Mesenchymal stem cell (in vitro differentiated cells and primary cell): ENCODE measurements around the gene CYSRT1.

Experiments
- DNase-seq: peaks from one replicate; pipeline ENCODE4 v3.0.0-alpha.2; 2013
- H2AFZ ChIP-seq: one replicate; pipeline ENCODE4 v1.6.1; 2013; ENCODE audit warnings: low read depth, mild to moderate bottlenecking, control low read depth, inconsistent platforms, low read length, moderate library complexity
- H2AK5ac ChIP-seq: 2 replicates; pipeline ENCODE4 v1.6.1; 2013; ENCODE audit warnings: low read length, moderate library complexity, mild to moderate bottlenecking, inconsistent platforms; ENCODE audit not compliant: severe bottlenecking
- H2BK120ac ChIP-seq: one replicate; pipeline ENCODE4 v1.6.1; 2013; ENCODE audit warnings: low read depth, mild to moderate bottlenecking, inconsistent platforms, low read length, moderate library complexity
- H2BK12ac ChIP-seq, 2 experiments: one replicate each; pipeline ENCODE4 v1.6.1; 2013; ENCODE audit warnings: inconsistent platforms in 2 of 2, low read length in 2 of 2, mild to moderate bottlenecking in 2 of 2, moderate library complexity in 2 of 2, control low read depth in 1 of 2
- H2BK15ac ChIP-seq: one replicate; pipeline ENCODE4 v1.6.1; 2013; ENCODE audit warnings: mild to moderate bottlenecking, low read depth, inconsistent platforms; ENCODE audit not compliant: poor library complexity, severe bottlenecking
- H2BK5ac ChIP-seq: 2 replicates; pipeline ENCODE4 v1.6.1; 2013; ENCODE audit warnings: low read depth, mild to moderate bottlenecking, low read length, control low read depth, inconsistent platforms; ENCODE audit not compliant: poor library complexity, severe bottlenecking
- H3K14ac ChIP-seq, 2 experiments: one replicate each; pipeline ENCODE4 v1.6.1; 2013; ENCODE audit warnings: inconsistent platforms in 2 of 2, low read length in 2 of 2, control low read depth in 1 of 2, mild to moderate bottlenecking in 1 of 2, moderate library complexity in 1 of 2
- H3K18ac ChIP-seq, 2 experiments: one replicate each; pipeline ENCODE4 v1.6.1; 2013; ENCODE audit warnings: inconsistent platforms in 2 of 2, low read length in 2 of 2, control low read depth in 1 of 2, low read depth in 1 of 2, mild to moderate bottlenecking in 1 of 2
- H3K23ac ChIP-seq, 2 experiments: one replicate each; pipeline ENCODE4 v1.6.1; 2013; ENCODE audit warnings: inconsistent platforms in 2 of 2, low read length in 2 of 2, mild to moderate bottlenecking in 2 of 2, moderate library complexity in 2 of 2, control low read depth in 1 of 2
- H3K27ac ChIP-seq: 2 replicates; pipeline ENCODE4 v1.5.1; 2013; ENCODE audit warnings: mild to moderate bottlenecking, moderate library complexity, low read length, control low read depth, inconsistent platforms; ENCODE audit not compliant: poor library complexity, severe bottlenecking
- H3K27me3 ChIP-seq, 2 experiments: 2 replicates each; pipeline versions ENCODE4 v1.6.1 to v1.7.0; 2013; ENCODE audit warnings: low read length in 2 of 2, mild to moderate bottlenecking in 2 of 2, moderate library complexity in 2 of 2, control low read depth in 1 of 2, inconsistent platforms in 1 of 2; ENCODE audit not compliant: control insufficient read depth in 1 of 2, insufficient read depth in 1 of 2
- H3K36me3 ChIP-seq, 2 experiments: 2 replicates each; pipeline versions ENCODE4 v1.6.1 to v1.7.0; 2013; ENCODE audit warnings: low read length in 2 of 2, control low read depth in 1 of 2, inconsistent platforms in 1 of 2, low read depth in 1 of 2, mild to moderate bottlenecking in 1 of 2; ENCODE audit not compliant: insufficient read depth in 2 of 2, control insufficient read depth in 1 of 2
- H3K4ac ChIP-seq, 2 experiments: one replicate each; pipeline ENCODE4 v1.6.1; 2013; ENCODE audit warnings: inconsistent platforms in 2 of 2, low read length in 2 of 2, mild to moderate bottlenecking in 2 of 2, moderate library complexity in 2 of 2, control low read depth in 1 of 2, low read depth in 1 of 2
- H3K4me1 ChIP-seq: 2 replicates; pipeline ENCODE4 v1.6.1; 2013; ENCODE audit warnings: low read depth, low read length, control low read depth; ENCODE audit not compliant: control insufficient read depth, insufficient read depth
- H3K4me2 ChIP-seq: 2 replicates; pipeline ENCODE4 v1.6.1; 2013; ENCODE audit warnings: low read length, mild to moderate bottlenecking, inconsistent platforms; ENCODE audit not compliant: poor library complexity, severe bottlenecking
- H3K4me3 ChIP-seq, 2 experiments: 2 replicates each; pipeline versions ENCODE4 v1.5.1 to v1.7.0; 2013; ENCODE audit warnings: low read length in 2 of 2, mild to moderate bottlenecking in 2 of 2, control low read depth in 1 of 2, low read depth in 1 of 2; ENCODE audit not compliant: insufficient read depth in 1 of 2
- H3K79me1 ChIP-seq: replicated peaks from 2 replicates; pipeline ENCODE4 v1.6.1; 2013; ENCODE audit warnings: mild to moderate bottlenecking, control low read depth, low read length, inconsistent platforms; ENCODE audit not compliant: poor library complexity, severe bottlenecking
- H3K9ac ChIP-seq: 2 replicates; pipeline ENCODE4 v1.7.0; 2013; ENCODE audit warnings: mild to moderate bottlenecking, low read length, moderate library complexity
- H3K9me3 ChIP-seq: 2 replicates; pipeline ENCODE4 v1.7.0; 2013; ENCODE audit warnings: mild to moderate bottlenecking, low read length; ENCODE audit not compliant: control insufficient read depth
- H4K8ac ChIP-seq: one replicate; pipeline ENCODE4 v1.6.1; 2013; ENCODE audit warnings: inconsistent platforms, mild to moderate bottlenecking, low read length, moderate library complexity
- H4K91ac ChIP-seq: one replicate; pipeline ENCODE4 v1.6.1; 2013; ENCODE audit warnings: mild to moderate bottlenecking, low read length, inconsistent platforms
- WGBS: methylation state at CpG from one replicate; pipeline ENCODE4 v1.1.7; 2013; ENCODE audit warnings: mixed read lengths; 5-methylcytosine and 5-hydroxymethylcytosine counted together

CYSRT1 gene

GRCh38 chr9:137245450-137246421 lies 20.8 kb downstream of the CYSRT1 start:
- no peak overlapping the region for H2BK120ac ChIP-seq
- H3K27me3 ChIP-seq = peaks cover 0 to 17% of the 10 kb centered on the region in 2 experiments
- H2AFZ ChIP-seq = no peak overlapping the region
- no peak overlapping the region for H3K14ac ChIP-seq
- H3K4me1 ChIP-seq = peaks cover 40% of the 10 kb centered on the region
- H4K8ac ChIP-seq = no peak overlapping the region
- H3K18ac ChIP-seq = no peak overlapping the region
- H3K27ac ChIP-seq = no peak overlapping the region
- 92% methylated on average over 25 of the region's 25 CpGs for WGBS
- no peak overlapping the region for H4K91ac ChIP-seq
- H3K4me3 ChIP-seq = no peak overlapping the region
- DNase-seq = no peak
- no peak overlapping the region for H3K9ac ChIP-seq
- no peaks in the 10 kb centered on the region for H3K79me1 ChIP-seq
- peaks cover 24 to 27% of the 10 kb centered on the region in 2 experiments for H3K36me3 ChIP-seq
- H3K4ac ChIP-seq = no peak overlapping the region
- no peak overlapping the region for H2BK12ac ChIP-seq
- H2AK5ac ChIP-seq = no peak overlapping the region
- H3K9me3 ChIP-seq = no peaks in the 10 kb centered on the region
- H2BK15ac ChIP-seq = no peak overlapping the region
- H3K23ac ChIP-seq = peak overlapping the region in 1 of 2 experiments; percentile 14
- H2BK5ac ChIP-seq = no peak overlapping the region
- H3K4me2 ChIP-seq = no peak overlapping the region

- no peak overlapping the region for H2AK5ac ChIP-seq
- no peak overlapping the region for H2AFZ ChIP-seq
- no peak overlapping the region for H3K4ac ChIP-seq
- peaks cover 0 to 17% of the 10 kb centered on the region in 2 experiments for H3K27me3 ChIP-seq
- no peak overlapping the region for H3K14ac ChIP-seq
- H4K8ac ChIP-seq = no peak overlapping the region
- no peak overlapping the region for H3K4me2 ChIP-seq
- peaks cover 45% of the 10 kb centered on the region for H3K4me1 ChIP-seq
- no peak overlapping the region for H3K23ac ChIP-seq
- WGBS = 76% methylated on average over 19 of the region's 20 CpGs
- H2BK15ac ChIP-seq = no peak overlapping the region
- no peaks in the 10 kb centered on the region for H3K79me1 ChIP-seq
- no peak overlapping the region for H3K9ac ChIP-seq
- no peak for DNase-seq
- peak overlapping the region in 1 of 2 experiments; percentile 31 for H2BK12ac ChIP-seq
- H4K91ac ChIP-seq = no peak overlapping the region
- peaks cover 17 to 20% of the 10 kb centered on the region in 2 experiments for H3K36me3 ChIP-seq
- no peak overlapping the region for H2BK120ac ChIP-seq
- no peak overlapping the region for H3K18ac ChIP-seq
- no peak overlapping the region for H3K27ac ChIP-seq
- H3K9me3 ChIP-seq = no peaks in the 10 kb centered on the region
- H3K4me3 ChIP-seq = no peak overlapping the region
- no peak overlapping the region for H2BK5ac ChIP-seq
These were observed 22.4 kb downstream of the CYSRT1 start for GRCh38 chr9:137247135-137247915.

GRCh38 chr9:137247916-137248175 lies 22.9 kb downstream of the CYSRT1 start:
- Histone ChIP-seq H3K9me3 (no peaks in the 10 kb centered on the region), H3K18ac (no peak overlapping the region), H2BK120ac (no peak overlapping the region), H3K27ac (no peak overlapping the region), H3K36me3 (peaks cover 12 to 14% of the 10 kb centered on the region in 2 experiments), H3K4ac (no peak overlapping the region), H4K91ac (no peak overlapping the region), H2BK5ac (no peak overlapping the region), H3K23ac (no peak overlapping the region), H3K4me2 (no peak overlapping the region), H3K9ac (no peak overlapping the region), H2BK12ac (no peak overlapping the region), H3K4me3 (no peak overlapping the region), H4K8ac (no peak overlapping the region), H3K14ac (no peak overlapping the region), H2AFZ (no peak overlapping the region), H3K79me1 (no peaks in the 10 kb centered on the region), H2BK15ac (no peak overlapping the region), H2AK5ac (no peak overlapping the region), H3K4me1 (peaks cover 40% of the 10 kb centered on the region), H3K27me3 (peaks cover 0 to 17% of the 10 kb centered on the region in 2 experiments)
- DNase-seq = no peak
- 85% methylated on average over 5 of the region's 6 CpGs for whole genome bisulfite sequencing
